HPDE6-E6E7 (cell line): ENCODE results near the gene SFXN2.
"Not testable (repeated sequence)": the region's sequence is repeated elsewhere in the genome, so short reads cannot be mapped to it uniquely, and the experiment has no call there.

ENCODE experiments used
- DNase-seq: peaks from one replicate; pipeline ENCODE4 v3.0.0; 2011; ENCODE audit warnings: missing footprints; ENCODE audit errors: extremely low spot score

Gene SFXN2

DNA sequence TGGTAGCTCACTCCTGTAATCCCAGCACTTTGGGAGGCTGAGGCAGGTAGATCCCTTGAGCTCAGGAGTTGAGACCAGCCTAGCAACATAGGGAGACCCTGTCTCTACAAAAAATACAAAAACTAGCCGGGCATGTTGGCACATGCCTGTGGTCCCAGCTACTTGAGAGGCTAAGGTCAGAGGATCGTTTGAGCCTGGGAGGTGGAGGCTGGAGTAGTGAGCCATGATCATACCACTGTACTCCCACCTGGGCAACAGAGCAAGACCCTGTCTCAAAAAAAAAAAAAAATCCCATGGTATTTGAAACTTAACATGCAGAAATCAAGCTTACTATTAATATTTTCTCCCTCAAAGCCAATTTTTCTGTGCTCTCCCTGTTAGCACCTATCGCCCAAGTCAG lies 5.9 kb downstream of the SFXN2 start:
- no peak for DNase-seq

DNA sequence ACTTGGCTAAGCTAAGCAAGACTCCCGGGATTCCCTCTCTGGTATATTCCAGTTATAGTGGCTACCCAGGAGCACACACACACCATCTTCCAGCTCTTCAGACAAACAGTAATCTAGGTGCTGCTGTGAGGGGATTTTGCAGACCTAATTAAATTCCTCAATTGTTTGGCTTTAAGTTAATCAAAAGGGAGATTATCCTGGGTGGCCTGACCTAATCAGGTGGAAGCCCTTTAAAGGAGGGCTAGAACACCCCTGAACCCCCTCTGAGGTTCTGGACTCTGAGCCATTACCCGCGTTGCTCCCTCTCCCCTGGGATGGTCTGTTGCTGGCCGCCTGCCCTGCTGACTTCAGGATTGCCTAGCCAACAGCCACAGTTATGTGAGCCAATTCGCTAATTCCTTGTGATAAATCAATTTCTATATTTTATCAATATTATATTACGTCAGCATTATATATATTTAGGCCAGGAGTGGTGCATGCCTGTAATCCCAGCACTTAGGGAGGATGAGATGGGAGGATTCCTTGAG lies 6.4 kb downstream of the SFXN2 start:
- DNase-seq, result no peak

DNA sequence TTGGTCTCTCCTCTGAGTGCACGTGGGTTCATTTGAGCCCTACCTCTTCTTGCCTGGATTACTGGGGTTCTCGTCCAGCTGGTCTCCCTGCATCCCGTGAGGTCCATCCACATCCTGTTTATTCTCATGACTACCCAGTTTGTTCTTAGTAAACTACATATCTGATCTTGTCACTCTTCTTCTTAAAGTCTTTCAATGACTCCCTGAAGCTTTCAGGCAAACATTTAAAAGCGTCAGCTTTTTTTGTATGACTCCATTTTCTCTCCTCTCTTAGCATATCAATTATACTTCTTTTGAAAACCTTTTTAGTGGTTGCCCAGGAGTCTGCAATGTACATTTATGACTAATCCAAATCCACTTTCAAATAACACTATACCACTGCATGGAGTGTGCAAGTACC lies 7.5 kb downstream of the SFXN2 start:
- DNase-seq, result no peak

DNA sequence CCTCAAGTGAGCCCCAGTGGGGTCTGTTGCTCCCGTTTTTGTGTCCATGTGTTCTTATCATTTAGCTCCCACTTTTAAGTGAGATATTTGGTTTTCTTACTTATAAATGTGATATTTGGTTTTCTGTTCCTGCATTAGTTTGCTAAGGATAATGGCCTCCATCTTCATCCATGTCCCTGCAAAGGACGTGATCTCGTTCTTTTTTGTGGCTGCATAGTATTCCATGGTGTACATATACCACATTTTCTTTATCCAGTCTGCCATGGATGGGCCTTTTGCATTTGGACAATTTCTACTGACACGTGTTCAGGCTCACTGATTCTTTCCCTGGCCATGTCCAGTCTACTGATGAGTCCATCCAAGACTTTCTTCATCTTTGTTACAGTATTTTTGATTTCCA lies 9.6 kb downstream of the SFXN2 start:
- no peak for DNase-seq

DNA sequence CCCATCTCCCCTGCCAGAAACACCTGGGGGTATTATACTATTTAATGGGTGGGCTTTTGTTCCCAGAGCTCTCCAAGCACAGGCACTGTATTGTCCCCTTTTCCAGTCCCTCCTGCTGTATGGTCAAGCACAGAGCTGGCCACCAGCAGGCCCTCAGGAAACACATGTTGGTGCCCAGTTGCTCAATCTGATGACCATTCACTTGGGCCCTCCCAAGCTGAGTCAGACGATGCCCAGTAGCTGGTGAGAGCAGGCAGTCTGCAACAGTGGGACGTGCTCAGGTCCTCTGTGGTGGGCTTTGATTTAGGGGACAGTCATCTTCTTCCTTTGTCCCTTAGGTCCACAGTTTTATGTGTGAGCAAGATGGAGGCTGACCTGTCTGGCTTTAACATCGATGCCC lies 11.8 kb downstream of the SFXN2 start:
- DNase-seq, result no peak

DNA sequence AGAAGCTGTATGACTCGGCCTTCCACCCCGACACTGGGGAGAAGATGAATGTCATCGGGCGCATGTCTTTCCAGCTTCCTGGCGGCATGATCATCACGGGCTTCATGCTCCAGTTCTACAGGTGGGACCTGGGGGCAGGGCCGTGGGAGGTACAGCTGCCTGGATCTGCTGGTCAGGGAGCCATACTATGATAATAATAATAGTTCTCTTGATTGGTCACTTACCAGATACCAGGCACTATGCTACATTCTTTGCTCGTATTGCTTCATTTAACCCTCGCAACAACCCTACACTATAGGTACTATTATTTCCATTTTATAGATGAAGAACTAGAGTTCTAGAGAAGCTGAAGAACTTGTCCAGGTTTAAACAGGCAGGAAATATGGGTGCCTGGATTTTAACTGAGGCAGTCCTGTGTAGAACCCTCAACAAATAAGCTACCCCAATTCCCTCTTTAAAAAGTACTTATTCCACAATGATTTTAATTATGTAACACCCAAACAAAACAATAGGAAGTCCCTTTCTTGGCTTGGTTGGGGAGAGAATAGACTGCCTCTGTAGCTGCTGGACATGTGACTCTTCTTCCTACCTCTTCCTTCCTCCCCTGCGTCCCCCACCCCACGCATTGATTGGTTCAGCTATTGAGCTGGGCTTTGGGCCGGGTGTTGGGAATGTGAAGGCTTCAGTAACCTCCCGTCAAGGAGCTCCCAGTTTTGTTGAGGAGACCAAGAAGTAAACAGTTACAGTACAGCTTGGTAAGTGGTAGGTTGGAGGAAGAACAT lies 12.8 kb downstream of the SFXN2 start:
- no peak for DNase-seq

DNA sequence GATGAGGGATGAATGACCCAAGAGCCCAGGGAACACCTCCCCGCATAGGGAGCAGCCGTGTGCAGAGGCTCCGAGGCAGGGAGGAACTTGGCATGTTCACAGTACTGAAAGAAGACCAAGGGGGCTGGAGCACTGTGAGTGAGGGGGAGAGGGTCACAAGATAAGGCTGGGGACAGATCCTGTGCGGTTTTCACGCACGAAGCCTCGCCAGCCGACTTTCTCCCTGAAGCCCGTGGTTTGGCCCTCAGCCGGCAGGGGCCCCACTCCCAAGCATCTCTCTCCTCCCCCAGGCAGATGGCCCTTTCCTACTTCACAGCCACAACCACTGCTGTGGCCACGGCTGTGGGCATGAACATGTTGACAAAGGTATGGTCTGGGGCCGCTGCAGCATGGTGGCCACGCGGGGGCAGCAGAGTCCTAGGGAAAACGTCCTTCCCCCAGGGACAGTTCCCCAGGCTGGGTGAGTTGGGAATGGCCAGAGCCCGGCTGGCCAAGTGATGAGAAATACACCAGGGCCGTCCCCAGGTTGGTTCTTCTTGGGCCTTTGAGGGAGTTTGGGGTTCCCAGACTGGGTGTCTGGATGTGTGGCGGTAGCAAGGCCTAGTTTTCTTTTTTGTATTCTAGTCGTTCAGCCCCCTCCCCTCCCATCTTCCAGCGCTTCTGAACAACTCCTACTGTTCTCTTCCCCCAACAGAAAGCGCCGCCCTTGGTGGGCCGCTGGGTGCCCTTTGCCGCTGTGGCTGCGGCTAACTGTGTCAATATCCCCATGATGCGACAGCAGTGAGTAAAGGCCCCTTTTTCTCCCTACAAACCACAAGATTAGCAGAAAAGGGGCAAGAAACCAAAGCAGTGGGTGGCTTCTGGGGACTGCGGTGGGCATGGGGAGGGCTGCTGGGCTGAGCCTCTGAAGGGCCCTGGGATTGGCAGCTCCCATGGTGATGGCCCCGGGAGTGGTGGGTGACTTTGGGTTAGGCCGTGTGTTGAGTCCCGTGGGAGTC lies 14.9 kb downstream of the SFXN2 start:
- peak; percentile 82 for DNase-seq

DNA sequence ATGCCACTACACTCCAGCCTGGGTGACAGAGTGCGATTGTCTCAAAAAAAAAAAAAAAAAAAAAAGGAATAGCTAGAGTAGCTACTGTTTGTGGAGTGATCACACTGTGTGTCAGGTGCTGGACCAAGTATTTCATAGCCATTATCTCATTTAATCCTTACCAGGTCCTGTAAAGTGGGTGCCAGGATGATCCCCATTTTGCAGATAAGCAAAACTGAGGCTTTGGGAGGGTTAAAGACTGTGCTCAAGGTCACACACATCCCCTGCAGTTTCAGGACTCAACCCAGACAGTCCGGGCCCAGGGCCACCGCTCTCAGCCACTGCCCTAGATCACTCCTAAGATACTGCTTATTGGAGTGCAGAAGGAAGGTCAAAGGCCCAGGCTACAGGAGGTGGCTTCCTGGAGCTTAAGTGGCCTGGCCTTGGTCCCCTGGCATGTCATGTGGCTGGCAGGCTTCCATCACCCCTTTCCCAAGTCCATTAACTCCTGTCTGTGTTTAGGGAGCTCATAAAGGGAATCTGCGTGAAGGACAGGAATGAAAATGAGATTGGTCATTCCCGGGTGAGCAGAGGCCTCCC lies 16.9 kb downstream of the SFXN2 start:
- DNase-seq, result no peak

DNA sequence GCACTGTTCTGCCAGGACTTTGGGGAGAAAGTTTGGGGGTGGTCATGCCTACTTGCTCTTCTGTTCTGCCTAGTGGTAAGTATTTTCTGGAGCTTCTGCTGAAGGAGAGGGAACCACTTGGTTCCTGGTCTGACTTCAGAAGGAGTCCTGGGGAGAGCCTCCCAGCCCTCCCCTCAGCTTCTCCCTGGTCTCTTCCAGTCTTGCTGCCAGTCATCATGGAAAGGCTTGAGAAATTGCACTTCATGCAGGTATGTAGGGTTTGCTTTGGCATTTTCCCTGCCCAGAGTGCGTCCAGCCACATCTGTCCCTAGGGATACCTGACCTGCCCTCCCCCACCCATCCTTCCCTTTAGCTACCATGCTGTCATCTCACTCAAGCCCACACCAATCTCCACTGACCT lies 18.2 kb downstream of the SFXN2 start:
- no peak for DNase-seq

DNA sequence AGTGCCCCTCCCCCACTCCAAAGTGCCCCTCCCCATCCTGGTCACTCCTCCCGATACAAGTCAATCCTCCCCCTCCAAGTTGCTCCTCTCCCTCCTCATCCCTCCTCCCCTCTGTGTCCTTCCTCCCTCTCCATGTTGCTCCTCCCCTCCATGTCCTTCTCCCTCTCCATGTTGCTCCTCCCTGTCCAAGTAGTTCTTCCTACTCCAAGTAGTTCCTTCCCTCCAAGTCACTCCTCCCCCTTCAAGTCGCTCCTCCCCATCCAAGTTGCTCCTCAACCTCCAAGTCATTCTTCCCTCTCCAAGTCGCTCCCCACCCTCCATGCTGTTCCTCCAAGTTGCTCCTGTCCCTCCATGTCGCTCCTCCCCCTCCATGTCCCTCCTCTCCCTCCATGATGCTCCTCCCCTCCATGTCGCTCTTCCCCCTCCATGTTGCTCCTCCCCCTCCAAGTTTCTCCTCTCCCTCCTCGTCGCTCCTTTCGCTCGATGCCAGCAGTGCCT lies 20.7 kb downstream of the SFXN2 start:
- no peak for DNase-seq

DNA sequence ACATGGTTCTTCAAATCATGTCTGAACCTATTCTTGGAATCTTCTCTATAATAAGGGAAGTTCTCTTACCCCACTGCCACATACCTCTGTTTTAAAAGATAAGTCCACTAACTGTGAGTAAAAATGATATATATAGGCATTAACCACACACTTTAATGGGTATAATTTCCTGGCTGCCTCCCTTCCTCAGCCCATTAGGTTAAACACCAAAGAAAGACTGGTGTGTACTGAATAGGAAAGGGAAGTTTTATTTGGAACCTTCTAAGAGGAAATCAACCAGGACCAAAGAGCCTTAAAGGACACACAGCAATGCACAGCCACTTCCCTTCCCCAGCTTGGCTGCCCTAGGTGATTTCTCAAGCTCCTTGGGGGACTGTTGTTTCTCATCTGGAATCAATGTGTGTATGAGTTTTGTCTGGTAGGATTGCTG lies 24.3 kb downstream of the SFXN2 start:
- no peak for DNase-seq

DNA sequence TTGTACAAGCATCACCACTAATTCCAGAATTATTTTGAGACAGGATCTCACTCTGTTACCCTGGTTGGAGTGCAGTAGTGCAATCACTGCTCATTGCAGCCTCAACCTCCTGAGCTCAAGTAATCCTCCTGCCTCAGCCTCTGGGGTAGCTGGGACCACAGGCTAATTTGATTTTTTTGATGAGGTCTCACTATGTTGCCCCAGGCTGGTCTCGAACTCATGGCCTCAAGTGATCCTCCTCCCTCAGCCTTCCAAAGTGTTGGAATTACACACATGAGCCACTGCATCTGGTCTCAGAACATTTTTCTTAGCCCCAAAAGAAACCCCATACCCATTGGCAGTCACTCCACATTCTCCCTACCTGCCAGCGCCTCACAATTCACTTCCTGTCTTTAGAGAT lies 25.8 kb downstream of the SFXN2 start:
- DNase-seq, result no peak

DNA sequence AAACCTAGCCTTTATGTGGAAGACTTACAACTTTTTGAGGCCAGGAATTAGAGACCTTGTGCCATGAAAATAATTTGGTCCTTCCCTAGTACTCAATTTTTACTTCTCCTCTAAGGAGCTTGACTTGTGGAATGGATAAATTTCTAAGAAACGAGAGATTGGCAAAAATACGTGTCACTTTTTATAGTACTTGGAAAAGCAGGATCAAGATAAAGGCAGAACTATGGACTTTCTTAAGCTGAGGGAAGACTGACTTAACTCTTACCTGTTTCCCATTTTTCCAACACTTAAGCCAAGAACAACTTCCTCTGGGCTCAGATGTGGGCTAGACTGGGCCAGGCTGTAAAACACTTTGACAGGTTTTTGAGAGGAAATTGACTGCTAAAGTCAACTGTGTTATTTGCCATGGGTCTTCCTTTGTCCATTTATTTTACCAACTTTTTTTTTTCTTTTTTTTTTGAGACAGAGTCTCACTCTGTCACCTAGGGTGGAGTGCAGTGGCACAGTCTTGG lies 27.3 kb downstream of the SFXN2 start:
- DNase-seq, result no peak

DNA sequence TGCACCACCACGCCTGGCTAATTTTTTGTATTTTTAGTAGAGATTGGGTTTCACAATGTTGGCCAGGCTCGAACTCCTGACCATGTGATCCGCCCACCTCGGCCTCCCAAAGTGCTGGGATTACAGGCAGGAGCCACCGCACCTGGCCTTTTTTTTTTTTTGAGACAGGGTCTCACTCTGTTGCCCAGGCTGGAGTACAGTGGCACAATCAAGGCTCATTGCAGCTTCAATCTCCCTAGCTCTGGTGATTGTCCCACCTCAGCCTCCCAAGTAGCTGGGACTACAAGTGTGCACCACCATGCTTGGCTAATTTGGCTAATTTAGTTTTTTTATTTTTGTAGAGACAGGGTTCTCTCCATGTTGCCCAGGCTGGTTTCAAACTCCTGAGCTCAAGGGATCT lies 27.9 kb downstream of the SFXN2 start:
- DNase-seq, result not testable (repeated sequence)

DNA sequence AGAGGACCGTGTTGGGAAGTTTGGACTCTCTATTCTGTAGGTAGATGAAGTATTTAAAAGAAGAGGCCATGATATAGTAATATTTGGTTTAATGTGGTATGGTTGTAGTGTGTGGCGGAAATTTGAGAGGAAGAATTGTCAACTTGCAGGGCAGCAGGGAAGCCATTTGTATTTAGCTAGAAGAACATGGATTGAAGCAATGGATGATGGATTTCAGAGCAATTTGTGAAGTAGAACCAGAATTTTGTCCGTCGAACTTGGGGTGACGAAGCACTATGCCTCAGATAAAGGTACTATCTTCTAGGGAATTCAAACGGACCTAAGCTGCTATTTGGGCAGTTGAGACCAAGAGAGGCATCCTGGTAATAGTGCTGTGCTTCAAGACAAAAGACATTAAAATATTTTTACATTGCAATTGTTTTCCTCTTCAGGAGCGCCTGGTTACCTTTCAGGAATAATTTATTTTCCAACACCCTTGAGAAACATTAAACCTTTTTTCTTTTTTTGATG lies 28.7 kb downstream of the SFXN2 start:
- no peak for DNase-seq

DNA sequence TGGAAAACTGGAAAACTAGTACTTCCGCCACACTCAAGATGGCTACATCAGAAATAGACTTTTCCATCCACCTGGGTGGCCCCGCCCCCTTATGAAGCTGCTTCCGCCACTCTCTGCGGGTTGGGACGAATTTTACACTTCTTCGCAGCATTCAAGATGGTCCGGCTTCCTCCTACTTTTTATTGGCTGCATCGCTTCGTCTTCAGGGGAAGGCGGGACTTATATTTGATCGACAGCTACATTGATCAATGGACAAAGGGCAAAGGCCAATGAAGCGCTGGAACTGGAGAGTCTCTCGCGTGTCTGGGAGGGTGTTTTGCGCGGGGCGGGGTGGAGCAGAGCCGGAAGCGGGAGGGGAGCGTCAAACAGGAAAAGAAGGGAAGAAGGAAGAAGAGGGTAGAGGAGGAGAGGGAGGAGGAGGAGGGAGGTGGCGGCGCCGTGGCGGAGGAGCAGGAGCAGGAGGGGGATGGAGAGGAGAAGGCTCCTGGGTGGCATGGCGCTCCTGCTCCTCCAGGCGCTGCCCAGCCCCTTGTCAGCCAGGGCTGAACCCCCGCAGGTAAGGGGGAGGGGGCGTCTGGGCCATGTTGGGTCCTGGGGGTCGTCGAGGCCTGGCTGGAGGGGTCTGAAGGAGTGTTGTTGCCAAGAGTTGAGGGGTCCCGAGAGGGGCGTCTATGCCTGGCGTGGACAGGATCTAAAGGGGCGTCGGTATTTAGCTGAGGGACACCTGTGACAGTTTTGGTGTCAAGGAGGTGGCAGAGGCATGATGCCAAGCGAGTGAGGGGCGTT lies 29.3 kb downstream of the SFXN2 start, which contains the start of gene WBP1L:
WBP1L (plus strand) TSS at position 361 of the 786 bp plus-strand sequence; CDS start at position 467, 106 bp downstream.
- peak; percentile 96 for DNase-seq

DNA sequence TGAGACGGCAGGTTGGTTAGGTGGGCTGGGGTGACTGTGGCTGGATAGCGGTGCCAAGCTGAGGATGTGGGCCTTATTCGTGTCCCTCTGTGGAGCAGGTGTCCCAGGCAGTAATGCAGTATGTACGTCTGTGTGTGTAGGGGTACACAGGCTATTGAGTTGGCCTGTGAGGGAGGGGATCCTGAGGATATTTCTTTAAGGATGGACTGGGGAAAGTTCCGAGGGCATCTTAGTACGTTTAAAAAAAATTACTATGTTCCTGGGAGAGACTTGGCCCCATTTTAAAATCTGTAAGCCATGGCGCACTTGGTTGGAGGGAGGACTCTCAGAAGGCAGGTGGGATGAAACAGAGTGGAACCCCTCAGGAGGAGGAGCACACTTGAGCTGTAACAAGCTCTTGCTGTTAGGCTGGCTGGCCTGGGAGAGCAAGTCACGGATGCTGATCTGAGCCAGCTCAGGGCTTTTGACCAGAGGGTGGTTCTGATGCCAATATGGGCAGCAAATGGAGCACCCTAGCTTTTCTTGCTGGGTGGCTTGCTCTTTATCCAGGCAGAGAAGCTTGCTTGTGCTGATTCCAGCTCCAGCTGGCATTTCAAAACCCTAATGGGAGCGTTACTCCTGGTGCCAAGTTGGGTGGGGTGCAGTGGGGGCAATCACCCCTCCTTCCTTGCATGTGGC lies 30.1 kb downstream of the SFXN2 start:
- DNase-seq, result no peak

DNA sequence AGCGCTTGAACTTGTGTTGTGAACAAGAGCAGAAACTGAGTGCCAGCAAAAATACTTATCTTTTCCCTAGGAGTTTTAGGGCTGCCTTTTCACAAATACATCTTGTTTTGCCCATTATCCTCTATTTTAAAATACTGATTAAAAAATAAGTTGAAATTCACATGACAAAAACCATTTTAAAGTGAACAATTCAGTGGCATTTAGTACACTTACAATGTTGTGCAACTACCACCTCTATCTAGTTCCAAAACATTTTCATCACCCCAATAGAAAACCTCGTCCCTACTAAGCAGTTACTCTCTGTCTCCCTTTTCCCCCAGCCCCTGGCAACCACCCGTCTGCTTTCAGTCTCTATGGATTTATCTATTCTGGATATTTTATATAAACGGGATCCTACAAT lies 30.7 kb downstream of the SFXN2 start:
- DNase-seq, result no peak

DNA sequence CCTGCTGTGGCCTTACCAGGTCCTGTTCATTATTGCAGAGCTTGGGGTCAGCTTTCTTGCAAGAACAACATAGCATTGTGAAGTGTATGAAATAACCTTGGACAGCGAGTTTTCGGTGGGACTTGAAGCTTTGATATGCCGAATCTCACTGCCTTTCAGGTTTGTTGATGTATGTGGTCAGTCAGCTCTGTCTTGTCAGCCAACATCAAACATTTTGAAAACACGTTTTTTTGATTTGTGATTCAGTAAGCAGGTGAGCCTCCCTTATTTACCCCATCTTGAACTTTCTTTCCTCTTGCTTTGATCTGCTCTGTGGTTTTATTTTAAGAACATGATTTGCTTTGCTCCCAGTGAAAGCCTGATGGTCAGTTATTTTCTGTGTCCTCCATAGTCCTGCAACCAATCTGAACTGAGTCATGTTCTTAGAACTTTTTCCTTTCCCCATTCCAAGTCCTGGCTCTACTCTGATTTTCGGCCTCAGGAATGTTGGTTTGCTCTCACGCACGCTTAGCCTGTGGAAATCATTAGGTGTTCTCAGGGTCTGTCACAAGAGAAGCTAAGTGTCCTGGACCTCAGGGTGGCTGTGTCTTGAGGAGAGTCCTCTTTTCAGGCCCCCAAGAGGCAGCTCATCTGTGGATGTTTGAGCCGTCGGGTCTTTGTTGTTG lies 38.0 kb downstream of the SFXN2 start:
- no peak for DNase-seq
